Stimulated activated CD8-positive, alpha-beta memory T cell treated with anti-CD3 and anti-CD28 coated beads, Interleukin-12 subunit alpha, Interleukin-12 subunit beta, amount 100 ng/mL, for 24 hours (primary cell): ENCODE data around the gene DMBT1.

Source experiments
- DNase-seq: peaks from one replicate; pipeline ENCODE4 v3.0.0-alpha.2; 2020; ENCODE audit errors: extremely low read depth

Gene DMBT1

GRCh38 chr10:122669842-122670241, 109.3 kb downstream of the DMBT1 start:
- no peak for DNase-seq

GRCh38 chr10:122671355-122671754, 110.8 kb downstream of the DMBT1 start:
- no peak for DNase-seq

- no peak for DNase-seq
Observed at GRCh38 chr10:122672655-122673054, 112.1 kb downstream of the DMBT1 start.

GRCh38 chr10:122673269-122673668, 112.7 kb downstream of the DMBT1 start:
- DNase-seq: no peak

- DNase-seq: no peak
Observed at GRCh38 chr10:122673731-122674130, 113.2 kb downstream of the DMBT1 start.

- DNase-seq: no peak
Observed at GRCh38 chr10:122674781-122675180, 114.2 kb downstream of the DMBT1 start.

- no peak for DNase-seq
Observed at GRCh38 chr10:122675278-122675677, 114.7 kb downstream of the DMBT1 start.

- DNase-seq: no peak
Observed at GRCh38 chr10:122678266-122678665, 117.7 kb downstream of the DMBT1 start.

GRCh38 chr10:122682522-122682921, 122.0 kb downstream of the DMBT1 start:
- no peak for DNase-seq

- DNase-seq: no peak
Observed at GRCh38 chr10:122688293-122688989, 127.9 kb downstream of the DMBT1 start.

- no peak for DNase-seq
Observed at GRCh38 chr10:122689146-122689820, 128.7 kb downstream of the DMBT1 start.

- DNase-seq: no peak
Observed at GRCh38 chr10:122692744-122693143, 132.2 kb downstream of the DMBT1 start.
